Ovary (tissue), 3 donors: ENCODE data around the gene KBTBD12.

ENCODE experiments used
- POLR2A ChIP-seq: fragments of 450-650 bp; IDR thresholded peaks from one replicate; pipeline ENCODE4 v1.6.1; 2017; ENCODE audit warnings: antibody characterized with exemption, mild to moderate bottlenecking, moderate library complexity
- TF ChIP-seq, protein P1 (sequence below), 3 donors: fragments of 450-650 bp in 2 of 3; fragments of 200-600 bp in 1 of 3; IDR thresholded peaks; one replicate each; pipeline versions ENCODE4 v1.5.1 to v1.8.0; 2016 to 2022; ENCODE audit warnings: antibody characterized with exemption in 3 of 3, mild to moderate bottlenecking in 1 of 3
- donor health status: DM: no; HTN: no; CAD: no.

DNA sequence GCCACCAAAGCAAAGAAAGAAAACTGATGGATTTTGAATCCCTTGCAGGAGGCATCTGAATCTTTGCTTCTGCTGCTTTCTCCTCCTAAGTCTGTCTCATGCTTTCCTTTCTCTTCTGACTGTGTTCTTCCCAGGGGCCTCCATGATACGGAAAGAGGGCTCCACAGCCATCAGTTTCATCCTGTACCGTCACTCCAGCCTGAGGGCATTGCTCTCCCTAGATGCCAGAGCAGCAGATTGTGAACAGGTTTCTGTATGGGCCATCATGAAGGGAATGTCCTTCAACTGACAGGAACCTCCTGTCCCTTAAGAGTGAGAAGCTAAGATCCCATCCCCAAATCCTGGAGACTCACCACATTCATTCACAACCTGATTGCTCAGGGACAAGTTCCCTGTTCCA is 59.2 kb downstream of the KBTBD12 start:
- TF ChIP-seq, protein P1, sequence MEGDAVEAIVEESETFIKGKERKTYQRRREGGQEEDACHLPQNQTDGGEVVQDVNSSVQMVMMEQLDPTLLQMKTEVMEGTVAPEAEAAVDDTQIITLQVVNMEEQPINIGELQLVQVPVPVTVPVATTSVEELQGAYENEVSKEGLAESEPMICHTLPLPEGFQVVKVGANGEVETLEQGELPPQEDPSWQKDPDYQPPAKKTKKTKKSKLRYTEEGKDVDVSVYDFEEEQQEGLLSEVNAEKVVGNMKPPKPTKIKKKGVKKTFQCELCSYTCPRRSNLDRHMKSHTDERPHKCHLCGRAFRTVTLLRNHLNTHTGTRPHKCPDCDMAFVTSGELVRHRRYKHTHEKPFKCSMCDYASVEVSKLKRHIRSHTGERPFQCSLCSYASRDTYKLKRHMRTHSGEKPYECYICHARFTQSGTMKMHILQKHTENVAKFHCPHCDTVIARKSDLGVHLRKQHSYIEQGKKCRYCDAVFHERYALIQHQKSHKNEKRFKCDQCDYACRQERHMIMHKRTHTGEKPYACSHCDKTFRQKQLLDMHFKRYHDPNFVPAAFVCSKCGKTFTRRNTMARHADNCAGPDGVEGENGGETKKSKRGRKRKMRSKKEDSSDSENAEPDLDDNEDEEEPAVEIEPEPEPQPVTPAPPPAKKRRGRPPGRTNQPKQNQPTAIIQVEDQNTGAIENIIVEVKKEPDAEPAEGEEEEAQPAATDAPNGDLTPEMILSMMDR (IDR thresholded peaks at IDR 0.05): no peak
- no peak for TF ChIP-seq POLR2A
